HG03064 (cell line): ENCODE results near the gene FRAT1.
"Not testable (repeated sequence)": the region's sequence is repeated elsewhere in the genome, so short reads cannot be mapped to it uniquely, and the experiment has no call there.

Experiments used
- ATAC-seq: cut with Tn5 transposase; IDR thresholded peaks from one replicate; pipeline ENCODE4 v1.9.1; 2021; ENCODE audit warnings: low read depth; ENCODE audit not compliant: unreplicated experiment

Gene FRAT1

GRCh38 chr10:97334370-97335175 is 15.5 kb downstream of the FRAT1 start, which contains the start of gene FRAT2:
Gene FRAT2, minus strand, starts transcription at chr10:97334729. Its CDS starts 157 bp downstream, at chr10:97334572.
- ATAC-seq = peak; percentile 77

GRCh38 chr10:97335188-97335619 is 16.1 kb downstream of the FRAT1 start:
- ATAC-seq = no peak

GRCh38 chr10:97336006-97336405 is 16.9 kb downstream of the FRAT1 start:
- ATAC-seq = no peak

GRCh38 chr10:97336446-97336845 is 17.4 kb downstream of the FRAT1 start:
- ATAC-seq = no peak

GRCh38 chr10:97336942-97337831 is 18.1 kb downstream of the FRAT1 start:
- ATAC-seq = no peak

GRCh38 chr10:97338041-97338440 is 19.0 kb downstream of the FRAT1 start:
- ATAC-seq = no peak

- ATAC-seq = no peak
Observed at GRCh38 chr10:97341416-97341815, 22.3 kb downstream of the FRAT1 start.

- ATAC-seq = not testable (repeated sequence)
Observed at GRCh38 chr10:97343664-97344063, 24.6 kb downstream of the FRAT1 start.

GRCh38 chr10:97347317-97347716 is 28.2 kb downstream of the FRAT1 start:
- ATAC-seq = no peak

- ATAC-seq = no peak
Observed at GRCh38 chr10:97349752-97350513, 30.9 kb downstream of the FRAT1 start.

GRCh38 chr10:97353945-97354344 is 34.9 kb downstream of the FRAT1 start:
- ATAC-seq = no peak

GRCh38 chr10:97355571-97355975 is 36.5 kb downstream of the FRAT1 start:
- no peak for ATAC-seq

- ATAC-seq = no peak
Observed at GRCh38 chr10:97356318-97356914, 37.3 kb downstream of the FRAT1 start.

GRCh38 chr10:97356918-97357317 is 37.8 kb downstream of the FRAT1 start:
- no peak for ATAC-seq

- ATAC-seq = no peak
Observed at GRCh38 chr10:97358349-97358748, 39.3 kb downstream of the FRAT1 start.

- no peak for ATAC-seq
Observed at GRCh38 chr10:97358781-97359180, 39.7 kb downstream of the FRAT1 start.

- ATAC-seq = no peak
Observed at GRCh38 chr10:97360705-97361536, 41.9 kb downstream of the FRAT1 start.

- no peak for ATAC-seq
Observed at GRCh38 chr10:97361537-97361901, 42.4 kb downstream of the FRAT1 start.

- ATAC-seq = no peak
Observed at GRCh38 chr10:97362310-97363033, 43.4 kb downstream of the FRAT1 start.
